Smooth muscle cell (in vitro differentiated cells): ENCODE data around the gene NELL1. TPM values are rescaled to one million over a fixed set of nuclear protein-coding genes. Genes with fewer than 3 reads are reported as not detected.

Experiments
- DNase-seq: peaks from one replicate; lab custom pipeline; 2025; ENCODE audit not compliant: unreplicated experiment; lab: John Stamatoyannopoulos, UW
- H2AFZ ChIP-seq: fragments of 200-600 bp; sonication (generic); 2 replicates; pipeline ENCODE4 v1.6.0; 2016; ENCODE audit warnings: antibody characterized with exemption, low read depth, mild to moderate bottlenecking
- H3F3A ChIP-seq: fragments of 200-600 bp; sonication (generic); 2 replicates; pipeline ENCODE4 v1.6.0; 2017; ENCODE audit warnings: antibody characterized with exemption, low read depth
- H3K27ac ChIP-seq: fragments of 200-600 bp; sonication (generic); 2 replicates; pipeline ENCODE4 v1.5.1; 2016; ENCODE audit warnings: low read depth, mild to moderate bottlenecking
- H3K27me3 ChIP-seq: fragments of 200-600 bp; sonication (generic); 2 replicates; pipeline ENCODE4 v1.6.1; 2016; ENCODE audit warnings: low read depth, mild to moderate bottlenecking
- H3K36me3 ChIP-seq: fragments of 200-600 bp; sonication (generic); 2 replicates; pipeline ENCODE4 v1.5.1; 2016; ENCODE audit warnings: low read depth
- H3K4me1 ChIP-seq: fragments of 200-600 bp; sonication (generic); 2 replicates; pipeline ENCODE4 v1.5.1; 2016; ENCODE audit warnings: low read depth
- H3K4me2 ChIP-seq: fragments of 200-600 bp; sonication (generic); 2 replicates; pipeline ENCODE4 v1.6.0; 2016; ENCODE audit warnings: mild to moderate bottlenecking
- H3K4me3 ChIP-seq: fragments of 200-600 bp; sonication (generic); 2 replicates; pipeline ENCODE4 v1.5.1; 2016; ENCODE audit warnings: mild to moderate bottlenecking
- H3K79me2 ChIP-seq: fragments of 200-600 bp; sonication (generic); 2 replicates; pipeline ENCODE4 v1.6.0; 2016; ENCODE audit warnings: low read depth, mild to moderate bottlenecking
- H3K9ac ChIP-seq: fragments of 200-600 bp; sonication (generic); 2 replicates; pipeline ENCODE4 v1.6.0; 2016; ENCODE audit warnings: low read depth
- H3K9me3 ChIP-seq: fragments of 200-600 bp; sonication (generic); replicated peaks from 2 replicates; pipeline ENCODE4 v1.5.1; 2016; ENCODE audit warnings: low read depth
- H4K20me1 ChIP-seq: fragments of 200-600 bp; sonication (generic); 2 replicates; pipeline ENCODE4 v1.6.0; 2016; ENCODE audit warnings: low read depth
- WGBS: methylation state at CpG from one replicate; pipeline ENCODE4 v1.1.7; 2016; ENCODE audit warnings: low lambda C conversion rate; 5-methylcytosine and 5-hydroxymethylcytosine counted together
- polyA plus RNA-seq: library from polyadenylated mRNA; unstranded; fragments of >200 nt; fragmentation: Nextera tagmentation; extraction: Ambion mirVana; gene quantifications from 2 replicates; pipeline ENCODE4 v1.2.1, GENCODE V29; 2016
- total RNA-seq: library from RNA; depleted of rRNA; stranded (reverse); fragments of >200 nt; gene quantifications from 2 replicates; pipeline ENCODE4 v1.2.3, GENCODE V29; 2014
- TF ChIP-seq, protein P1 (sequence below): fragments of 200-600 bp; sonication (generic); IDR thresholded peaks from 2 replicates; pipeline ENCODE4 v1.5.1; 2017; ENCODE audit warnings: borderline replicate concordance, mild to moderate bottlenecking, antibody characterized with exemption; ENCODE audit not compliant: insufficient read depth, poor library complexity, severe bottlenecking

NELL1 gene
- total and polyA plus RNA-seq, 2 experiments from 2014 or later, result not detected

DNA sequence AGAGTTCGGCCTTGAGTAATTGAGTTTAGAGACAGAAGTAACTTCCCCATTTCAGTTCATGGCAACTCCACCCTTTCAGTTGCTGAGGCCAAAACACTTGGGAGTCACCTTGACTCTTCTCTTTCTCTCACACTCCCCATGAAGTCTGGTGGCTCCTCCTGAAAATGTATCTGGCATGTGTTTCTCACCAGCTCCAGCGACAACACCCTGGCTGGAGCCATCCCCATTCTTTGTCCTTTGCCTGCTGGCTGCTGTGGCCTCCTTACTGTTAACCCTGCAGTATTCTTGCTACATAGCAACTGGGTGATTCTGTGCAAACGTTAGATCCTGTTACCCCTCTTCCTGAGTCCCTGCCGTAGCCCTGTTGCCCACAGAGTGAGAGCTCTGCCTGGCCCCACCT is 46.1 kb upstream of the NELL1 start:
- Histone ChIP-seq H3K4me1 (no peaks in the 10 kb centered on the region), H3K79me2 (no peaks in the 10 kb centered on the region), H3K9ac (no peak overlapping the region), H3F3A (no peaks in the 10 kb centered on the region), H3K27me3 (peaks cover 26% of the 10 kb centered on the region), H2AFZ (no peak overlapping the region), H4K20me1 (no peaks in the 10 kb centered on the region), H3K9me3 (no peaks in the 10 kb centered on the region), H3K4me3 (no peak overlapping the region), H3K36me3 (no peaks in the 10 kb centered on the region), H3K4me2 (no peak overlapping the region), H3K27ac (no peak overlapping the region)
- 74% methylated on average over 4 of the region's 4 CpGs for WGBS
- TF ChIP-seq, protein P1, sequence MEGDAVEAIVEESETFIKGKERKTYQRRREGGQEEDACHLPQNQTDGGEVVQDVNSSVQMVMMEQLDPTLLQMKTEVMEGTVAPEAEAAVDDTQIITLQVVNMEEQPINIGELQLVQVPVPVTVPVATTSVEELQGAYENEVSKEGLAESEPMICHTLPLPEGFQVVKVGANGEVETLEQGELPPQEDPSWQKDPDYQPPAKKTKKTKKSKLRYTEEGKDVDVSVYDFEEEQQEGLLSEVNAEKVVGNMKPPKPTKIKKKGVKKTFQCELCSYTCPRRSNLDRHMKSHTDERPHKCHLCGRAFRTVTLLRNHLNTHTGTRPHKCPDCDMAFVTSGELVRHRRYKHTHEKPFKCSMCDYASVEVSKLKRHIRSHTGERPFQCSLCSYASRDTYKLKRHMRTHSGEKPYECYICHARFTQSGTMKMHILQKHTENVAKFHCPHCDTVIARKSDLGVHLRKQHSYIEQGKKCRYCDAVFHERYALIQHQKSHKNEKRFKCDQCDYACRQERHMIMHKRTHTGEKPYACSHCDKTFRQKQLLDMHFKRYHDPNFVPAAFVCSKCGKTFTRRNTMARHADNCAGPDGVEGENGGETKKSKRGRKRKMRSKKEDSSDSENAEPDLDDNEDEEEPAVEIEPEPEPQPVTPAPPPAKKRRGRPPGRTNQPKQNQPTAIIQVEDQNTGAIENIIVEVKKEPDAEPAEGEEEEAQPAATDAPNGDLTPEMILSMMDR, result no peak
- no peak for DNase-seq

DNA sequence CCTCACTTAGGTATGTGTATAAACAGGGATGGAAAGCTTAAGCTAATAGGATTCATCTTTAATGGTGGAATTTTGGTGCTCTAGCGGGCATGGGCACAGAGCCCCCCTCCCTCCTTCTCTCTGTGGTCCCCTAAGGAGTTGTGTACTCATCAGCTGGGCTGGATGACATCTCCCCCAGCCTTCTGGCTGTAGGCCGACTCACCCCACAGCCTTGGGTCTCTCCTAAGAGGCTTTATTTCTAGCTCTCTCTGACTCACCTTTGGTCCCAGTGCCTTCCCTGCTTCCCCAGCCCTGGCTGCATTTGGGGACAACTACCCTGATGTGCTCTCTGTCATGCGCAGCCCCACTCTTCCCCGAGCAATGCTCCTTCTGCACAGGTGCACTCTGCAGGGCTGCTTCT is 43.1 kb upstream of the NELL1 start:
- TF ChIP-seq, protein P1, result no peak
- no peak overlapping the region for H3K4me2 ChIP-seq
- H3K79me2 ChIP-seq, result no peaks in the 10 kb centered on the region
- no peak for DNase-seq
- H2AFZ ChIP-seq, result no peak overlapping the region
- H3K36me3 ChIP-seq, result no peaks in the 10 kb centered on the region
- H3K4me3 ChIP-seq, result no peak overlapping the region
- H3K27ac ChIP-seq, result no peak overlapping the region
- no peak overlapping the region for H3K9ac ChIP-seq
- no peaks in the 10 kb centered on the region for H3K9me3 ChIP-seq
- 89% methylated on average over 4 of the region's 4 CpGs for WGBS
- H3F3A ChIP-seq, result no peaks in the 10 kb centered on the region
- H4K20me1 ChIP-seq, result no peaks in the 10 kb centered on the region
- H3K4me1 ChIP-seq, result no peaks in the 10 kb centered on the region
- peaks cover 12% of the 10 kb centered on the region for H3K27me3 ChIP-seq

DNA sequence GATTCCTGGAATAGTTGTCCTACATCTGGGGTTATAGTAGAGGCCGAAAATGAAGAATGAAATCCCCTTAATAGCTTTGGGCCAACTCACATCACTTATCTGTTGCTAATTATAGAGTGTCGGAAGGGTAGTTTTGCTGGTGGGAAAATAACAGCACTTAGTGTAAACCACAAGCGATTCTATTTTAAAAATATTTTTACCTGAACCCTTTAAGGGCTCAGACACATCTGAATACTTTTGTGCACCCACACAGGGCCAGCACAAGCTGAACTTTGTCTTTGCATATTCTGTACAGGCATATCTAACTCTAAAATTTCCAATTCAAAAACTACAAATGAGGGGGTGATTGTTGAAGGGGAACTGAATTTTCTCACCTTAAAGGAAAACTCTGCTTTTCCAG is 42.4 kb upstream of the NELL1 start:
- Histone ChIP-seq H3K4me2 (no peak overlapping the region), H3K36me3 (no peaks in the 10 kb centered on the region), H3K27me3 (peaks cover 5% of the 10 kb centered on the region), H3K9me3 (no peaks in the 10 kb centered on the region), H3K4me3 (no peak overlapping the region), H3K79me2 (no peaks in the 10 kb centered on the region), H3K4me1 (no peaks in the 10 kb centered on the region), H3K27ac (no peak overlapping the region), H3K9ac (no peak overlapping the region), H2AFZ (no peak overlapping the region), H3F3A (no peaks in the 10 kb centered on the region), H4K20me1 (no peaks in the 10 kb centered on the region)
- TF ChIP-seq, protein P1, result no peak
- WGBS, result 49% methylated on average over 3 of the region's 3 CpGs
- DNase-seq, result no peak

DNA sequence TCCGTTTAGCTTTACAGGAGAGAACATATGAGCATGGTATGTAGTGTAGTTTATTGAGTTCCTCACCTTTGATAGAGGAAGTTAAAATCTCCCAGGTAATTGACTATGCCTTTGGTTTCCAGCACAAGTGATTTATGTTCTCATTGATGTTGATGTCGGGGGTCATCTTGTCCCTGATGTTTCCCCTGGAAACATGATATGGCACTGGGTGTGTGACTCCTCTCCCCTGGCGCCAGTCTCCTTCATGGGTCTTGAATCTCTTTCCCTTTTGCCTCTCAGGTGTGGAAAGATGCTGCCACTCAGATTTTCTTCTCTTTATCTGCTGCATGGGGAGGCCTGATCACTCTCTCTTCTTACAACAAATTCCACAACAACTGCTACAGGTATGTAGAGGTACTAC is 41.7 kb upstream of the NELL1 start:
- H4K20me1 ChIP-seq, result no peaks in the 10 kb centered on the region
- 60% methylated on average over 3 of the region's 3 CpGs for WGBS
- no peak overlapping the region for H3K27ac ChIP-seq
- H3K27me3 ChIP-seq, result peaks cover 2% of the 10 kb centered on the region
- H3K36me3 ChIP-seq, result no peaks in the 10 kb centered on the region
- H3K79me2 ChIP-seq, result no peaks in the 10 kb centered on the region
- no peak overlapping the region for H3K4me2 ChIP-seq
- no peak for DNase-seq
- H3K4me1 ChIP-seq, result no peaks in the 10 kb centered on the region
- no peak overlapping the region for H2AFZ ChIP-seq
- H3K9ac ChIP-seq, result no peak overlapping the region
- TF ChIP-seq, protein P1, result no peak
- no peaks in the 10 kb centered on the region for H3K9me3 ChIP-seq
- H3F3A ChIP-seq, result no peaks in the 10 kb centered on the region
- H3K4me3 ChIP-seq, result no peak overlapping the region
